Globus pallidus (tissue), 1 donor: ENCODE data around the gene GUCY1A2.
"Not testable (repeated sequence)": the region's sequence is repeated elsewhere in the genome, so short reads cannot be mapped to it uniquely, and the experiment has no call there.

Source experiments
- DNase-seq: peaks from one replicate; pipeline ENCODE4 v3.0.0-alpha.2; 2015; ENCODE audit warnings: low spot score

GUCY1A2 gene

GRCh38 chr11:106939157-106939556, 79.1 kb downstream of the GUCY1A2 start:
- DNase-seq = no peak

- no peak for DNase-seq
Measured at GRCh38 chr11:106937111-106937510, 81.2 kb downstream of the GUCY1A2 start.

- DNase-seq = no peak
Measured at GRCh38 chr11:106925245-106925644, 93.0 kb downstream of the GUCY1A2 start.

GRCh38 chr11:106920899-106921509, 97.3 kb downstream of the GUCY1A2 start:
- no peak for DNase-seq

DNA sequence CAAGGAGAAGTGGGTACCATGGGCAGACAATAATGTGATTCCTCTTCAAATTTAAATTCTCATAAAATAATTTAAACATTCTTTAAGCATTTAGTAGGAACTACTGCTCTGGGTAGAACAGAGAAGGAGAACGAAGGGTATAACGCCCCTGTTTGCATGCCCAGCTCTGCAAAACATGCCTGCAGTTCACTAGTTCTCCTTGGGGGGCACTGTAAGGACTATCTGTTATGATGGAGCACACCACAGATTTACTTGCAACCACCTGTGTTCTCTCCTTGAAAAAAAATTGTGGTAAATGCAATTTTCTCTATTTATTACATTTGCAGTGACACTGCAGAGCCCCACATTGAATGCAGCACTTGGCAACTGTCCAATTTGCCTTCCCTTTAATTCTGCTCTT, 100.3 kb downstream of the GUCY1A2 start:
- DNase-seq = no peak

GRCh38 chr11:106914409-106914808, 103.9 kb downstream of the GUCY1A2 start:
- no peak for DNase-seq

DNA sequence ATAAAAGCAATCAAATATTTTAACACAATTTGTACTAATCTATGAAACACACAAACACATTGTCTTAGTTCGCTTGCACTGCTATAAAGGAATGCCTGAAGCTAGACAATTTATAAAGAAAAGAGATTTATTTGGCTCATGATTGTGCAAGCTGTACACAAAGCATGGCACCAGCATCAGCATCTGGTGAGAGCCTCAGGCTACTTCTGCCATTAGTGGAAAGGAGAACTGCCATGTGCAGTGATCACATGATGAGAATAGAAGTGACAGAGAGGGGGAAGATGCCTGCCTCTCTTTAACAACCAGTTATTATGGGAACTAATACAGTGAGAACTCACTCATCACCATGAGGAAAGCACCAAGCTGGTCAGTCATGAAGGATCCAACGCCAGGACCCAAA, 105.1 kb downstream of the GUCY1A2 start:
- DNase-seq = no peak

DNA sequence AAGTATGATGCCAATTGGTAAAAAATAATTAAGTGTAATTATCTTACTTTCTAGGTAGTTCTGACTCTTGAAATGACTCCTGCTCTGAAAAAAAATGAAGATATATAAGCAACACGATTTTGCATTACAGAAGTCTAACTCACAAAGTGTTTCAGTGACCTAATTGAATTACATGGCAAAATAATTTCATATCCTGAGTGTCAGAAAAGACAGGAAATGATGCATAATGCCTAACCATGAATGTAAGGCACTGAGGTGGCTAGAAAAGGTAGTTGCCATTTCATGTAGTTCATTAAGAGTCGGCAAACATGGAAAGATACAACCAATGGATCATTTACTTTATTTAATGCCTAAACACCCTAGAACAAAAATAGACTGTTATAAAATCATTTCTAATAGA, 113.5 kb downstream of the GUCY1A2 start:
- DNase-seq = no peak

GRCh38 chr11:106889718-106890117, 128.6 kb downstream of the GUCY1A2 start:
- DNase-seq = no peak

- DNase-seq = no peak
Measured at GRCh38 chr11:106888386-106888785, 129.9 kb downstream of the GUCY1A2 start.

DNA sequence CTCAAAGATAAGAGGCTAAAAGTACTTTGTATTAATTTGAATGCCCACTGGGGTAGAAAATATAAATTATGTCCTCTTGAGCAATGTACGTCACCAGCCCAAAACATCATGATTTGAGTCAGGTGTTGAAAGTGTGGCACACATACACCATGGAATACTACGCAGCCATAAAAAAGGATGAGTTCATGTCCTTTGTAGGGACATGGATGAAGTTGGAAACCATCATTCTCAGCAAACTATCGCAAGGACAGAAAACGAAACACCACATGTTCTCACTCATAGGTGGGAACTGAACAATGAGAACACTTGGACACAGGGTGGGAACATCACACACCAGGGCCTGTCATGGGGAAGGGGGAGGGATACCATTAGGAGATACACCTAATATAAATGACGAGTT, 134.6 kb downstream of the GUCY1A2 start:
- DNase-seq = not testable (repeated sequence)

- no peak for DNase-seq
Measured at GRCh38 chr11:106879832-106880546, 138.3 kb downstream of the GUCY1A2 start.

GRCh38 chr11:106879029-106879428, 139.2 kb downstream of the GUCY1A2 start:
- DNase-seq = no peak

- no peak for DNase-seq
Measured at GRCh38 chr11:106875013-106875412, 143.3 kb downstream of the GUCY1A2 start.

- no peak for DNase-seq
Measured at GRCh38 chr11:106872246-106872645, 146.0 kb downstream of the GUCY1A2 start.

DNA sequence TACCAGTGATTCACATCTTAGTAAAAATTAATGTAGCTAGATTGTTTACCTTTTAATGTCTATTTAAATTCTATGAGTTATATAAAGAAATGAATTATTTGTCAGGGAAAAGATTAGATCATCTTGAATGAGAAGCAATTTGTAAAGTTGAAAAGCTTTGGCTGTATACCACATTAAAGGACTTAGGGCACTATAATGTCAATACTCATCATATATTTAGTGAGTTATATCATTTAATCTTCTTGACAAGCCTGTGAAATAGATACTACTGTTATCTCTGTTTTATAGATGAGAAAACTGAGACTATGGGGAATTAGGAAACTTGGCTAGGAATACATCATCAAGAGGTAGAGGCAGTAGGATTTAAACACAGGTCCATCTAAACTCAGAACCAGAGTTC, 160.1 kb downstream of the GUCY1A2 start:
- no peak for DNase-seq

DNA sequence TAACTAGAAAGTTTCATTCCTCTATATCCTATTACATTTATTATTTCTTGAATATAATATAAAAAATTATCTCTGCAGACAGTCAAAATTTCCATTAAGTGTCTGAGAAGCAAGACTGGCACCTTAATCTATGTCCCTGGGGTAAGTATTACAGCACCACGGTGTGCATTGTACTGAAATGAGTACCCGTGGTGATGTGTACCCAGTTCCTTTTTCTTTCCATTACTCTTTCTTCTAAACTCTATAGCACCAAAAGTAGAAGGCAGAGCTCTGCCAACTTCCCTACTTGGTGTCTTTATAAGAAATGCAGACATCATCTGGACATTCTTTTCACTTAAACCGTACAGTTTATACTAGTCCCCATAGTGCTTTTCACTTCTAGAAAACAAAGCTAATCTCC, 161.7 kb downstream of the GUCY1A2 start:
- no peak for DNase-seq

- DNase-seq = no peak
Measured at GRCh38 chr11:106854429-106854828, 163.8 kb downstream of the GUCY1A2 start.

- no peak for DNase-seq
Measured at GRCh38 chr11:106853850-106854401, 164.3 kb downstream of the GUCY1A2 start.

DNA sequence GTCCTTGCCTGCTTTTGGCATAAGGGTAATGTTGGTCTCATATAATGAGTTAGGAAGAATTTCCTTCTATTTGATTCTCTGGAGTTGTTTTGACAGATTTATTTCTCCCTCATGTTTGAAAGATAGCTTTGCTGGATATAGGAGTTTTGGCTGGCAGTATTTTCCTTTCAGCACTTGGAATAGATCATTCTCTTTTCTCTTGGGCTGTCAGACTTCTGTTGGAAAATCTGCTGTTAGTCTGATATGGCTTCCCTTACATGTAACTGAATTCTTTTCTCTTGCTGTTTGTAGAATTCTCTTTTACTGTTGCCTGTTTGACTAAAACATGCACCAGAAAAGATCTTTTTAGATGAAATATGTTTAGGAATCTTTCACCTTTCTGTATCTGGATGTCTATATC, 165.5 kb downstream of the GUCY1A2 start:
- DNase-seq = no peak

DNA sequence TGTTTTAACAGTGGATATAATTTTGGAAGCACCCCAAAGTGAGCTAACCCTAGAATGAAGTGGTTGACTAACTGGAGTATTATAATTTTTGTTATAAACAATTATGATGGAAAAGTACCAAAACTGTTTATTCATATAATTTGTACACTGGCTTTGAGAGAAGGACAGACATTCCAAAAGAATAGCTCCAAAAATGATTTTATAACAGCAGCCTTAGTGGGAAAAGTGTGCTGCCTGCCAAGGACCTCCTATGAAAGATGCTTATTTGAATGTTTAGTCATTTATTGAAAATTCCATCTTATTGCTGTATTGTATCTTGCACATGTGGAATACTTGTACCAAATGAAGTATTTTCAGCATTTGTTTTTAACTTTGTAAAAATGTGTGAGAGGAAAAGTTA, 169.8 kb downstream of the GUCY1A2 start:
- no peak for DNase-seq

- no peak for DNase-seq
Measured at GRCh38 chr11:106842134-106842533, 176.1 kb downstream of the GUCY1A2 start.

GRCh38 chr11:106840947-106841346, 177.3 kb downstream of the GUCY1A2 start:
- no peak for DNase-seq

- DNase-seq = no peak
Measured at GRCh38 chr11:106840146-106840545, 178.1 kb downstream of the GUCY1A2 start.
